ENCODE results near the gene GDPD1.

DNA sequence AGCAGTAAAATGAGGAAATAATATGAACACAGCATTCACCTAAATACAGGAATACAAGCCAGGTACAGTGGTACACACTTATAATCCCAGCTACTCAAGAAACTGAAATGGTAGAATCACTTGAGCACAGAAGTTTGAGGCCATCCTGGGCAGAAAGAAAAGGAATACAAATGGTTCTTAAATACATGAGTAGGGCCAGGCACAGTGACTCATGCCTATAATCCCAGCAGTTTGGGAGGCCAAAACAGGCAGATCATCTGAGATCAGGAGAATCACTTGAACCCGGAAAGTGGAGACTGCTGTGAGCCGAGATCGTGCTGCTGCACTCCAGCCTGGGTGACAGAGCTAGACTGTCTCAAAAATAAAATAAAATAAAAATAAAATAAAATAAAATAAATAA lies 33.5 kb upstream of the GDPD1 start:
- no peak for TF ChIP-seq POLR2A (IDR thresholded peaks at IDR 0.05)
- TF ChIP-seq, protein P1, sequence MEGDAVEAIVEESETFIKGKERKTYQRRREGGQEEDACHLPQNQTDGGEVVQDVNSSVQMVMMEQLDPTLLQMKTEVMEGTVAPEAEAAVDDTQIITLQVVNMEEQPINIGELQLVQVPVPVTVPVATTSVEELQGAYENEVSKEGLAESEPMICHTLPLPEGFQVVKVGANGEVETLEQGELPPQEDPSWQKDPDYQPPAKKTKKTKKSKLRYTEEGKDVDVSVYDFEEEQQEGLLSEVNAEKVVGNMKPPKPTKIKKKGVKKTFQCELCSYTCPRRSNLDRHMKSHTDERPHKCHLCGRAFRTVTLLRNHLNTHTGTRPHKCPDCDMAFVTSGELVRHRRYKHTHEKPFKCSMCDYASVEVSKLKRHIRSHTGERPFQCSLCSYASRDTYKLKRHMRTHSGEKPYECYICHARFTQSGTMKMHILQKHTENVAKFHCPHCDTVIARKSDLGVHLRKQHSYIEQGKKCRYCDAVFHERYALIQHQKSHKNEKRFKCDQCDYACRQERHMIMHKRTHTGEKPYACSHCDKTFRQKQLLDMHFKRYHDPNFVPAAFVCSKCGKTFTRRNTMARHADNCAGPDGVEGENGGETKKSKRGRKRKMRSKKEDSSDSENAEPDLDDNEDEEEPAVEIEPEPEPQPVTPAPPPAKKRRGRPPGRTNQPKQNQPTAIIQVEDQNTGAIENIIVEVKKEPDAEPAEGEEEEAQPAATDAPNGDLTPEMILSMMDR (IDR thresholded peaks at IDR 0.05), result no peak
